NCI-H524 treated with DMSO at 0.1 percent for 48 hours (cell line): ENCODE measurements around the gene HUWE1.
"Not testable (repeated sequence)": the region's sequence is repeated elsewhere in the genome, so short reads cannot be mapped to it uniquely, and the experiment has no call there.

ENCODE experiments used
- DNase-seq: peaks from one replicate; lab custom pipeline; 2025; lab: John Stamatoyannopoulos, UW

HUWE1 gene

DNA sequence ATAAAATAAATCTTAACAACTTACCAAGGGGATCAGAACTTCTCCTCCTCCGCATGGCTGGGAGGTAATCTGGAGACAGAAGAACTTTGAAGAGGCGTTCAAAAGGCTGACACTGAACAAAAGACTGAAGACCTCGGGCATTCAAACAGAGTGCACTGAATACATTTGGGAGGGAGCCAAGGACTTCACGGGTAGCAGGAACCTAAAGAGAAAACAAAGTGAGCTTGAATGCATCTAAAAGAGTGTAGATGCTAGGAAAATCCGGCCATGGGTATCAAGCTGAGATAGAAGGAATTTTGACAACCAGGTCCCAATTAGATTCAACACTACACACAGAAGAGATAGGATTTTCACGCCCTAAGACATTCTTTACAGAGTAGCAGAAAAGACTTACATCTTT lies 69.6 kb downstream of the HUWE1 start:
- no peak for DNase-seq

DNA sequence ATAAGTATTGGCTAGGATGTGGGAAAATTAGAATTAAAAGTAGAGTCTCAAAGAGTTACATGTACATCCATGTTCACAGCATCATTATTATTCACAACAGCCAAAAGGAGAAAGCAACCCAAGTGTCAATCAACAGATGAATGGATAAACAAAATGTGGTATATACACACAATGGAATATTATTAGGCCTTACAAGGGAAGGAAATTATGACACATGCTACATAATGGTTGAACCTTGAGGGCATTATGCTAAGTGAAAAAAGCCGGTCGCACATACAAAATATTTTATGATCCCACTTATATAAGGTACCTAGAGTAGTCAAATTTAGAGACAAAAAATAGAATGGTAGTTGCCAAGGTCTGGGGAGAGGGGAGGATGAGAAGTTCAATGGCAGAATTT lies 80.1 kb downstream of the HUWE1 start:
- DNase-seq, result no peak

DNA sequence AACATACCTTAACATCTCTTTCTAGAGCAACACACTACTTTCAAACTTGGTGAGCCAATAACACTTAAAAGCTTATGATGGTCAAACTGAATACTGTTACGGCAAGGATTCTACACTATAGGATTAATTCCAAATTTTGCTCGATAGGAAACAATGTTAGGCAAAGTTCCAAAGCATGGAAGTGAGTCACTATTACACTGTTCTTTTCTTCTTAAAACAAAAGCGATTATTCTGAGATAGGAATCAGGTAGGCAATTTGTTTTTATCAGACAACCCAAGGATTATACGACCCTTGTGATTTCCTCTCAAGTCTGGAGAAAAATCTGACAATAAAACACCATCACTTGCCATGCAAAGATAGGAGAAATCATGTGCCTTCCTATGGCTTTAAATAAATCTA lies 81.5 kb downstream of the HUWE1 start:
- DNase-seq, result no peak

DNA sequence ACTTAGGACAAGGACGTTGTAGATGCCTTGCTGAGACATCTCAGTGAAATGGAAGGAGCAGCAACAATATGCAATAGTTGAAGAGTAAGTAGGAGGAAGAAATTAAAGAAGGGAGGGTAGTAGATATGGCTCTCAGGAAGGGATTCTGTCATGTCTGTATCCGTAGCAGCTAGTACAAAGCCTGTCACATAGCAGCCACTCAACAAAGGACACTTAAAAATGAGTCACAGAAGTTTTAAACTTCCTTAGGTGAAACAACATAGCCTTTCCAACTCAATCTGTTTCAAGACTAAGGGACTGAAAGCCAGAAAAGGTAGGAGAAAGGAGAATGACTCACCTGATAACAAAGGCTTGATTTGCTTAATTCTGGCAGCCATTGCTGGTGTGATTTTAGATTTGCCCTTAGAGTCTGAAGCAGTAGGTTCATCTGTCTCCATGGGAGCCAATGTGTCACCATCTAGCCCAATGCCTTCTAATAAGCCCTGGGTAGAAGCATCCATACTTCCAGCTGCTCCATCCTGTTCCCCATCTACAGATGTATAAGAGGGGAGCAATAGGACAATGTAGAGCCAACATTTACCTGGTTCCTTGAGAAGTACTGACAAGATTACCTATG lies 86.6 kb downstream of the HUWE1 start:
- DNase-seq, result no peak

DNA sequence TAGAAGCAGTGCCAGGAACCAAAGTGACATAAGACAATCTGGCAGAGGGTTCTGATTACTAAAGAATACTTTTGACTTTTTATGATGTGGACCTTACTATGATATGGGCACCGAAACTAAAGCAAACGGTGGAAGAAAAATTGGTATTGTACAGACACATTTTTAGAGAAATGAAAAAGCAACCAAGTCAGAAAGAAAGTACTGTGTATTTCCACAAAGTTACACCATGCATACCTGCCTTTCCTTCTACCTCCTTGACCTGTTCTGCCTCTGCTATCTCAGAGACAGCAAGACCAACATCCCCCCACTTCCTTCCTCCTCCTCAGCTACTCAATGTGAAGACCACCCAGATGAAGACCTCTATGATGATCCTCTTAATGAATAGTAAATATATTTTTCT lies 88.3 kb downstream of the HUWE1 start:
- DNase-seq, result no peak

DNA sequence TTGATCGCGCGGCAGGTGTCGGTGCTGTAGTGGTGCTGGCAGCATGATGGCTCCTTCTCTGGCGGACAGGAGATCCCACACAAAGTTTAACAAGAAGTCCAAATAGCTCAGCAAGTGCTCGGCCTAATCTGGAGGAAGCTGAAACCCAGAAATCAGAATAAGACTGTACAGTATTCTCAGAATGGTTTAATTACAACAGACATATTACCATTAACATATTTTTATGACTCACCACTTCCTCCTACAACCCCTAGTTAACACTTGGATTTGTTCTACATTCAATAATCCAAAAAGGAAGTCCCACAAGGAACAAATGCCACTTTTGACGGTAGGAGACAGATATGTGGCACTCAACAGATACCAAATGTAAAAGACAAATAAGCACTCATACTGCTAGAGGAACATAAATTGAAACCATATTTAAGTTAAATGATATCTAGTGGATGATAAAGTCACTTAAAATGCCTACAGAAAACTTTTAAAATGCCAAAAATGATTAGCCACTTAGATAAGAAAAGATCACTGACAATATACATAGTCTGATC lies 91.2 kb downstream of the HUWE1 start:
- DNase-seq, result no peak

DNA sequence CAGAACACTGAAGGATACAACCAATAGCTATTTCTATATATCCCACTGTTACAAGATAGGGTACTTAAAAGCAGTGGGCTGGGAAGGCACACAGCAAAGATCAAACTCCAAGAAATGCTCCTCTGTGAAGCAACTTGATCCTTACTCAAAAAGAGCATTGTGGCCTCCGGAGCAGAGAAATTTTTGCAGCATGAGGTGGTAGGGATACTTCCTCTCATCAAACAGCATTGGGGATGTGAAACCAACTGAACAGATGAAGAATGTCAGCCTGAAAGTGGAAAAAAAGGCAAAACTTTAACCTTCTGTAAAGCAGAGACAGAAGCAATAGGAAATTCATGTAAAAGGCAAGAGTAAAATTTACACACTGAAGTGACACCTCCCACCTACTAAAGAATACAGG lies 92.2 kb downstream of the HUWE1 start:
- DNase-seq, result no peak

DNA sequence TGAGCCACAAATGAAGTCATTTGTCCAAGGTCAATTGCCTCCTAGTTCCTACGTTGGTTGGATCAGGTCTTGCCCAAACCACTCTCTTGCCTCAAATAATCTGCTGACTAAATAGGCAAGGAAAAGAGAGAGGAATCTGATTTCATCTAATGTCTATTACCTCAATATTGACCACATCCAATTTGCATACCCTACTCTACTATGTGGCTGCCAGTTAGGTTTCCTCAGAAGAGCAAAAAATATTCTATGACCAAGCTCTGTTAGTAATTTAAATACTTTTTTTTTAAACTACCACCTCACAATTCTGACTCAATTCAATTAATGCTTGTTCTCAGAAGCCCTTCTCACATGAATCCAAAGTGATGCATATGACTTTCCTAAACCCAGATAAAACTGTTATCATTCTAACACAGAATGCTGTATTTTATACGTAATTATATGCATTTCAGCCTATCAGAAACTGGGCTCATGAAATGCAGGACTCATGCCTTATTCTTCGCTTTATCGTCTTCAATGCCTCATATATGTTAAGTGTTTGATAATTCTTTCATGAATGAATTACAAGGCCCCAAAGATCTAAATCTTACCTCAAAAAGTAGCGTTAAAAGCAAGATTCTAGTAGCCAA lies 98.6 kb downstream of the HUWE1 start:
- no peak for DNase-seq

DNA sequence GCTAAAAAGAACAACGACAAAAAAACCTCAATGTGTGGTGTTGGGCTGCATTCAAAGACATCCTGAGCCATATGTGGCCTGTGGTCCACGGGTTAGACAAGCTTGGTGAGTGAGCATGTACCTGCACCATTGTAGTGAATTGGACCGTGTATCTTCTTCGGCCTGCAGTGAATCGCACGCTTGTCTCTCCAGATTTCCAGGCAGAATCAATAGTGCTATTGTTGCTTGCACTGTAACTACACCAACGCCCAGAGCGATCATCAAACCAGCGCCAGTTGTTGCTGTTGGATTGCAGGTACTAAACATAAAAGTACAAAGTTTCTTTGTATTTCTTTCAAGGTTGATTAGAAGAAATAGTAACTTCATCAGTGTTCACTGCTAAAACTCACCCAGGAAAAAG lies 101.6 kb downstream of the HUWE1 start:
- DNase-seq, result no peak

DNA sequence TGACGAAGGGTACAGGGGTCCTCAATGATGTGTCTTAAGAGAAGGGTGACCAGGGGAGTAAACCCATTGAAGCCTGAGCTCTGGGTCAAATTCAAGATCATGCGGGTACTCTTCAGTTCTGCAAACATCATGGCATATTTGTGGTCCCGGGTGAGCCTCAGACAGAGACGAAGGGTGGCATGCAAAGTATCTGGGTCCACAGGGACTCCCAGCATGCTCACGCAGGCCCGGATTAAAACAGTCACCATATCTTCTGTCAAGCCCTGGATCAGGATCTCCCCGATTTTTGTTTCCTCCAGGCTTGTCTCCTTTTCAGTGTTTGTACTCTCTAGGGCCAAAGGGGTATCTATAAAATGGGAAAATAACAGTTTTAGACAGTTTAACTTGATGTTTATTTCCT lies 102.9 kb downstream of the HUWE1 start:
- no peak for DNase-seq

DNA sequence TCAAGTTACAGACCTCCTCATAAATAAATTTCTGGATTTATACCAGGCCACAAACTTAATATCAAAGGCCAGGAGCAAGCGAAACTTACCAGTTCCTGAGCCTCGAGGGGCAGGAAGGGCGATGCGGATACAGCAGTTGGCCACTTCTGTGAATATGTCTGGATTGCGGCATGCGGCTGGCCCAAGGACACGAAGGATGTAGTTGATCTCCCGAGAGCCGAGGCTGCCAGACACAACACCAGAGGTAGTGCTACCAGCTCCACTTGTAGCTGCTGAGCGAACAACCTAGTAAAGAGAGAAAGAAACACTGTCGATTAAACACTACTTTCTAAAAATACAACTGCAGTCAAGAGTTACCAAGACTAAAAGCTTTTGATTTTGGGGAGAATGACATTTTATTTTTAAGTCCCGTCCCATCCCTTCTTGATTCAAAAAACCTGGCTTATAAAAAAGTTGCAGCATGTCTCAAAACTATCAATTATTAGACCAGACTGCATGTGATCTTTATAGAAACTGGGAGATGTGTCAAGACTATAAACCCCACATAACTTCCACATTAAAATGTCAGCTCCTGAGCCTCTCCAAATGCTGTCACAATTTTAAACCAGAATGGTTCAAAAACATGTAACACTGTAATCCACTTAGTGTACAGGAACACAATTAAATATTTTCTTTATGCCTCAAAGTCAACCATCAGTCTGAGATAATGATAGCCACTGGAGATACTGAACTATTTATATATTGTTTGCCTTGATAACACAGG lies 105.6 kb downstream of the HUWE1 start:
- DNase-seq, result no peak

DNA sequence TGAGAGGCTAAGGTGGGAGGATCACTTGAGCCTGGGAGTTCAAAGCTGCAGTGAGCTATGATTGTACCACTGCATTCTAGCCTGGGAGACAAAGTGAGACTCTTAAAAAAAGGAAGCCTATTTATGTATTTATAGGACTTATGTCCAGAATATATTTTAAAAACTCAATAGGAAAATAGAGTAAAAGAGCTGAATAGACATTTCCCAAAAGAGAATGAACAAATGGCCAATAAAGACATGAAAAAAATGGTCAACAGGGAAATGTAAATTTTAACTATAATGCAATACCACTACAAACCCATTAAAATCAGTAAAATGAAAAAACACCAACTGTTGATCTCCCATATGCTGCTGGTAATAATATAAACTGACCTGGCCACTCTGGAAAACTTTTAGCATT lies 115.0 kb downstream of the HUWE1 start:
- no peak for DNase-seq

DNA sequence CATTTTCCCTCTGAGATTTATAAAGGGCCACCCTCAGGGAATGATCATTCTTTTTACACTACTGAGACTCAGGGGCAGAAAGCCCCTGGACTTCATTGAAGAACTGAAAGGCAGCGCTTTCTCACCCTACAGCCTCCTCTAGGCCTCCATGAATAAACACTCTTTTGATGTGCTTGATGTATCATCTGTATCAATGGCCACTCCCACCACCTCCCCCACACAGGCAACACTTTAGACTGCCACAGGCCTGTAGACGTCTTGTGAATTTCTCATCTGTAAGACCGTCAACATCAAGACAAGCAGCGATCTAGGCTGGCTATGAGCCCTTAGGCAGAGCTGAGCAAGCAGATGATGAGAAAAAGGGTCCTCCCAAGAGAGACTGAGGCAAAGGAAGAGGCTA lies 123.2 kb downstream of the HUWE1 start:
- no peak for DNase-seq

DNA sequence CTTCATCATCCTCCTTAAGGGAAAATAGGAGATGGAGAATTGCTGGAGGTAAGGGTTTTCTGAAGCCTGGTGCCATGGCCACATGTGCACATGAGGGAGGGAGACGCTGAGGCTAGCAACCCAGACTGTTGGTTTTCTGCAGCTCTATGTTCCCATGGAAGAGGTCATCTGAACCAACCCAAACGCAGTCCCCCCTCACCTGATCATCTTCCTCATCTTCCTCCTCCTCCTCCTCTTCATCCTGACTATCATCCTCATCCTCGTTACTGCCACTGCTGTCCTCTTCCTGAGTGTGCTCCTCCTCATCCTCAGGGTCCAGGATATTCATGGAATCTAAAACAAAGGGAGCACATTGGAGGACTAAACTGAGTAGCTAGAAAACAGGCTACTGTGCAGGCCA lies 124.6 kb downstream of the HUWE1 start:
- no peak for DNase-seq

DNA sequence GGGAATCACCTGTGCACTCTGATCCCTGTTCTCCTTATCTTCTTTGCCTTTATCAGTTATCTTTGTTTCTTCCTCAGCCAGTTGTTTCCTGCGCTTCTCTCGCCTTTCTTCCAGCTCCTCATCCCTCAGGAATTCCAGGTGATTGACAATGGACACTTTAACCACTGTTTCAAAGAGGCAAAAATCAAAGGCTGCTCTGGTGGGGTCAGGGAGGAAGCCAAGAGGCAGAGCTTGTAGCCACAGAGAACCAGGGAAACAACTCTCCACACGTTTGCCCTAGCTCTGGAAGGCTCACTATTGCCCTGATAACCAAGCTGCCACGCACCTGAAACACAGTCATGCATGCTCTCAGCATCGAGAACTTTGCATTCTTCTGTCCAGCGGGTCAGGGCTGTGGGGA lies 127.9 kb downstream of the HUWE1 start:
- DNase-seq, result no peak

DNA sequence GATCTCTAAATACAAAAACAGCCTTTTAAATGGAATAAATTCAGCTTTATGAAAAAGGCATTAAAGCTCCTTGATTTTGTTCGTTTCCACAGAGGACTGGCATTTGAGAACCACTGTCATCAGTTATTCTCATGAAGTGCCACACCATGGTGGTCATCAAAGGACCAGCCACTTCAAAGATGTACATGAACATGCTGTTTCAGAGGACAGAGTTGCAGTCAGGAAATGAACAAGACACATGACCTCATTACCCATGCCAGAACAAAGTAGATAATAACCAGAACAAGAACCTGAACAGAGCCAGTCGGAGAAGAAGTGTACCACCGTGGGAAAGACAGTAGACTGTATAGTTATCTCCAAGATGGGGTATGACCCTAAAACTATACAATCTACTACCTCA lies 129.7 kb downstream of the HUWE1 start:
- DNase-seq, result no peak

DNA sequence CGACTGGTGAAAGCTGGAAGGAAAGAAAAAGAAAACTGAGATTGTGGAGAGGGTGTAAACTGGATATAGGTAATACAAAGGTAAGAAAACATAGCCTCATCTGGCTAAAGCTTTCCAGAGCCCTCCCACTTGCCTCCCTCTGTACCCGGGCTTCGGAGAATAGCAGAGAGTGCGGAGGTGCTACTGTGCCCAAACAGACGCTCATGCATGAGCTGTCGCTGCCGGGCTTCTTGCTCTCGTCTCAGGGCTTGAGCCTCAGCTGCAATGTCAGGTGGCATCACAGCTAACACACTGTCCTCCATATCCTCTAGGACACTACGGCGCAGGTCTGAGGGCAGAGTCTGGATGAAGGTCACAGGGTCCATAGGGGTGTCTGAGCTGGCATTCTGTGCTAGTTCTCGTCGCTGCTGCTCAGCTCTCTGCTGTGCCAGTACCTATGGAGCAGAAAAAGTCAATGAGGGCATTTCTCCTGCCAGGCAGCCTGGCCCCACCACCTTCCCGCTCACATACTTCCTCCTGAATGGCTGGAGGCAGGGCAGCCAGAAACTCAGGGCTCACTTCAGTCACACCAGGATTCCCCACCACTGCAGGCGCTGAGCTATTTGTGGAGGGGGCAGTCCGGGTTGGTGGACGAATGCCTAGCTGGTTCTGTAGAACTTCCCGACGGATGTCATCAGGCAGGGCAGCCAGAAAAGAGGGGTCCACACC lies 135.6 kb downstream of the HUWE1 start:
- no peak for DNase-seq

DNA sequence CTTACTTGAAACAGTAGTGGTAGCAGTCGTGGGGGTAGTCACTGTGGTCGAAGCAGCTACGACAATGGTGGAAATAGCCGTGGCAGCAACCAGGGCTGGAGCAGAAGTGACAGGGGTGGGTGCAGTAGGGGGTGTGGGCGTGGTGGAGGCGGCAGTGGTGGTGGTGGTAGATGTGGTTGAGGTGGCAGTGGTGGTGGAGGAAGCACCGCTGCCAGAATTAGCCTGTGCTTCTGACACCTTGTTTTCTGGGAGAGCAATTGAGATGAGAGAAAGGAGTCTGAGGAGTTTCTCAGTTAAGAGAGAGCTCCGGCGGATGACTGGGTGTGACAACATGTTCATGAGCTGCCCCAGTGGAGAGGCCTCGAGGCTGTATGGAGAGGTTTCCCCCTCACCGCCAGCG lies 138.9 kb downstream of the HUWE1 start:
- no peak for DNase-seq

DNA sequence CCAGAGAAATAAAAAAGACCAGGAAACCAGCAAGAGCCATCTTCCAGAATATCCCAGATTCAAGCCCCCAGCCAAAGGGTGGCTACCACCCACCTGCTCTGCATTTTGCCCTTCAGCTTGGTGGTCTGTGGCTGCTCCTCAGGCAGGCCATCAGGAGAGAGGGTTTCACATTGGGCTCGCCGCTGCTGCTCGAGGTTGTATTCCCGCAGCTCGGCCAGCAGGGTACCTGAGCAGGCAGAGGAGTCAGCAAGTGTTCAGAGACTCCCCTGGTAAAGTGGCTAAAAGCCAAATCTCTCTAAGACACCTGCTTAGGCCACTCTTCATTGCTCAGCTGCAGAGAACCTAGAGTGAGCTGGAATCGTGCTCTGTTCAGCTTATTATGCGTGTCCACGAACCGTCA lies 141.6 kb downstream of the HUWE1 start:
- DNase-seq, result no peak

DNA sequence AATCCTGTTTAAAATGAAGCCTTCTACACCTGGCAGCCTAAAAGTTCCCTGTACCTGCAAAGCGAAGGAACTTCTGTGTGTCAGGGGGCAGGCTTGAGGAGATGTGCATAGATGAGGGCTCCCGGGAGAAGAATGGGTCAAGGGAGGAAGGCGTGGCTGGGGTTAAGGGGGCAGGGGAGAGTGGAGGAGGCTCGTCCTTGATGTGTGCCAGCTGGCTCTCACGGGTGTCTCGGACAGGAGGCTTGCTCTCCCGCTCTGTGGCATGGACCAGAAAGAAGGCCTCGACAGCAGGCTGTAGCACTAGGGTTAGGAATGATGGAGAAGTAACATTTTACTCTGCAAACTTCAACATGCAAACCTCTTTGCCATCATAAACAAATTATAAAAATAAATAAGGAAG lies 147.7 kb downstream of the HUWE1 start:
- no peak for DNase-seq

DNA sequence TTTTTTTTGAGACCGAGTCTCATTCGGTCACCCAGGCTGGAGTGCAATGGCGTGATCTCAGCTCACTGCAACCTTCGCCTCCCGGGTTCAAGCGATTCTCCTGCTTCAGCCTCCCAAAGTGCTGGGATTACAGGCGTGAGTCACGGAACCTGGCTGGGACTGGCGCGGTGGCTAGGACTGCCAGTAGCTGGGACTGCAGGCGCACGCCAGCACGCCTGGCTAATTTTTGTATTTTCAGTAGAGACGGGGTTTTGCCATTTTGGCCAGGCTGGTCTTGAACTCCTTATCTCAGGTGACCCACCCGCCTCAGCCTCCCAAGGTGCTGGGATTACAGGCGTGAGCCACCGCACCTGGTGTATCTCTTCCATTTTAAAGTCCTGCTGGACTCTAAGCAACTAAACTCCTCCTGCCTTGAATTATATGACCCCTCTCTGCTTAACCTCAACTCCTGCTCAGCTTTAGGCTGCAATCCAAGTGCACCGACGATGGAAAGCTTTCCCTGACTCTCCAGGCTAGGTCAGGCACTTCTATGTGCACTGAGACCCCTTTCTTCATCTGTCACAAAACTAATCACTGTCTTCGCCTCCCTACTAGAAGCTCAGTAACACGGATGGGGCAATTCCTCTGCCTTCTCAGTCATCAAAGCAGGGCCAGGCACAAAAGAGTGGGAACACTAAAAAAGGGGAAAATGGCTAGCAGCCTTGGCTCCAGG lies 155.1 kb downstream of the HUWE1 start:
- DNase-seq, result not testable (repeated sequence)

DNA sequence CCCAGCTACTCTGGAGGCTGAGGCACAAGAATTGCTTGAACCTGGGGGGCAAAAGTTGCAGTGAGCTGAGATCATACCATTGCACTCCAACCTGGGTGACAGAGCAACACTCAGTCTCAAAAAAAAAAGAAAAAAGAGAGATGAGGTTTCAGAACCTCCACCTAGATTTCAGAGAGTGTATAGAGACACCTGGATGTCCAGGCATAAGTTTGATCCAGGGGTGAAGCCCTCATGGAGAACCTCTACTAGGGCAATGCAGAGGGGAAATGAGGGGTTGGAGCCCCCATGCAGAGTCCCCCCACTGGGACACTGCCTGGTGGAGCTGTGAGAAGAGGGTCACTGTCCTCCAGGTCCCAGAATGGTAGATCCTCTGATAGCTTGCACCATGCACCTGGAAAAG lies 159.5 kb downstream of the HUWE1 start:
- no peak for DNase-seq
